OCI-M1 (cell line): Measurements from ENCODE around the gene RUFY1.

Experiments
- DNase-seq: peaks from one replicate; lab custom pipeline; 2025; lab: John Stamatoyannopoulos, UW

RUFY1 gene

DNA sequence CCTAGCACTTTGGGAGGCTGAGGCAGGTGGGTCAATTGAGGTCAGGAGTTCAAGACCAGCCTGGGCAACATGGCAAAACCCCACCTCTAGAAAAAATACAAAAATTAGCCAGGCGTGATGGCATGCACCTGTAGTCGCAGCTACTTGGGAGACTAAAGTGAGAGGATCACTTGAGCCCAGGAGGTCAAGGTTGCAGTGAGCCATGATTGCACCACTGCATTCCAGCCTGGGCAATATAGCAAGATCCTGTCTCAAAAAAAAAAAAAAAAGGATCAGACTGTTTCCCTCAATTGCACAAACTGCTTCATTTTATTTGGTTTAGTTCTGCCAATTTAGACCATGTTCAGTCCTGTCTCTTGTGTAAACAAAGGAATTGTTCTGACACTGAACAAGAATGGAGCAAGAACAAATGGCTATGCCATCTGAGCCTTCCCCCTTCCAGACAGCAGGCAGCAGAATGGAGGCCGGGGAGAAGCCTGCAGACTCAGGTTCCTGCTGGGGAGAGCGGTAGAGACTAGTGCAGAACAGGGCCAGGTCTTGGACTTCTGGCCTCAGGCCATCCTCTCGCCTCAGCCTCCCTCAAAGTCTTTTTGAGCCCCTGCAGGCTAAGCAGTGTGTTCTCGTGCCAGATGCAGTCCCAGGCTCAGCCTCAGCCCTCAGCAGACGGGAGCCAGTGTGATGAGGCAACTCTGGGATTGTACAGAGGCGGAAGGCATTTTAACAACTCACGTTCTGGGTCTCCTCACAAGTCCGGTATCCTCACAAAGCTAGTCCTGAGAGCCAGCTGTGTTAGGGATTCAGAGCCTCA, 54.9 kb downstream of the RUFY1 start:
- no peak for DNase-seq

DNA sequence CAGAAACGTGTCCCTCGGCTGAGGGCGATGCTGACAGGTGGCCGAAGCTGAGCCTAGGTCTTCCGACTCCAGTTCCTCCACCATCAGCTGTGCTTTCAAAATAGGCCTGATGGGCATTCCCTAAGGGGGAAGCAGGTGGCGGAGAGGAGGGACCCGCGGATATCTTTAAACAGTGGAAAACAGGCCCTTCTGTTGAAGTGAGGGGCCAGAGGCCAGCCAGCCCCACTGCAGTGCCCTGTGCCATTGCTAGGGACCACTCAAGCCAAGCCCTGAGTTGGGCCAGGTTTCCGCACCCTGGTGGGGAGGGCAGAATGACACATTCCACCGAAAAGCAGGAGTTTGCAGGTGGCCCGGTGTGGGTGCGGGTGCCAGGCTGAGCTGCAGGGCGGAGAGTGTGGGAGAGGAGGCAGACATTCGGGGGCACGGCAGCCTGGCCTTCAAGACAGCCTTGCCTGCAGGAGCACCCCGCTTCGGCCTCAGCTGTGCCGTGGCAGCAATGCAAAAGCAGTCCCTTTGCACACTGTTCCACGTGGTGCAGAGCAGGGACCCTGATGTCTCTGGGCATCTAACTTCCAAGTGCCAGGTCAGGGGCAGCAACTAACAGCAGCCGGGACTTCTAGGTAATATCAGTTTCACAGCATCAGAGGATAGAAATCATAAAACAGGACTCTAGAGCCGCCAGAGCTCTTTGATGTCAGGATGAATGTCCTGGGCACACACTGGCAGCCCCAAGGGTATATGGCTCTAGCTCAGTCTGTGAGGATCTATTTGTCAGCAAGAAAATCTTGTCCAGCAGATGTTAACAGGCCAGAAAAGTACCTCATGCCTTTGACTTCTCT, 55.9 kb downstream of the RUFY1 start:
- DNase-seq = no peak

DNA sequence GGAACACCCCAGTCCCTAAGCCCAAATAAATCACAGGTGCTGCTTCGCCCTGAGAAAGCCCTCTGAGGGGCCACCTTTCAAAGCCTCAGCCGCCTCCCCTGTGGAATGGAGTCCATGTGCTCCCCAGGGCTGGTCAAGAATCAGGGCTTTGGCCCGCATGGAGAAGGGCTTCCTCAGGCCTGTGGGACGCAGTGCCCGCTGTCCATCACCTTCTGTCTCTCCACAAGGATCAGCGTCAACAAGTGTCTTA, 56.5 kb downstream of the RUFY1 start:
- DNase-seq = no peak

DNA sequence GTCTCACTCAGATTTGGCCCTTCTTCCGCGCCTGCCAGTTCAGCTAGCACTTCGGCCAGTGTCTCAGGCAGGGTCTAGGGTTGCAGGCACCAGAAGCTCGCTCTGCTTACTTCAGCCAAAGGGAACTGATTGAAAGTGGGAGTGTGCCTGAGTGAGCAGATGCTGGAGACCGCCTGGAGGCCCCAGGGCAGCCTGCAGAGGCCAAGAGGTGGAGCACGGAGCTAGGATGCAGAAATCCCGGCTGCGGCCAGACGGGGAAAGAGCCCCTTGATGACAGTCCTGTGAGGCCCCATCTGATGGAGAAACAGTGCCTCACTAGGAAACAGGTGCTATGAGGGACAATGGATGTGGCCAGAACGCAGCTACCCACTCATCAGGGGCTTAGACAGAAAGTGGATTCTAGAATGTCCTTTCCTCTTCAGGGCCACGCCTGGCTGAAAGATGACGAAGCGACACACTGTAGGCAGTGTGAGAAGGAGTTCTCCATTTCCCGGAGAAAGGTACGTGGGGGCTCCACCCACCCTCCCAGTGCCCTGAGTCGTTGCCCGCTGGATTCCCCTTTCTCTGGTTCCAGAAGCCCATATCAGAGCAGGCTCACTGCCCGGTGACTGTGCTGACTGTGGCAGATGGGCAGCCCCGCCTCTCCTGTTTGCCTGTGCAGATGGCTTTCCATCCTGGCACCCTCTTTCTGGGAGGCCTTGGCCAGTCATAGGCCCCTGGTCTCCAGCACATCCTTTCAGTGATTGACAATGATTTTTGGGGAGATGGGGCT, 57.0 kb downstream of the RUFY1 start:
- DNase-seq = no peak

DNA sequence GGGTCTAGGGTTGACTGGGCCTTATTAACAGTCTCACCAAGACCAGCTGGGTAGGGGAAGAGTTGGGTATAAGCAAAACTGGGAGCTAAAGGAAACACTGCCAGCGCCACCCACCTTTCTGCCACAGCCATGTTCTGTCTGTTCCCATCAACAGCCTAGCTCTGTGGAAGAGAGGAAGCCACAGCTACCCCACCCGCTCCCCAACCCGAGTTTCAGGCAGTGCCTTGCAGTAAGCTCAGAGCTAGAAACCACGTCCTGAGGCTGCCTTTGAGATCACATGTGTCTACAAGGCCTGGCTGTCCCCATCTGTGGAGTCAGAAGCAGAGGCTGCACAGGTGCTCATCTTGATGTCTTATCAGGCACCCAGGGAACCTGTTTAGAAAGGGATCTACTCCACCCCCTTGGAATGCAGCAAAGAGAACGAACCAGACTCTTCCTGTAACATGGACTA, 57.8 kb downstream of the RUFY1 start:
- peak; percentile 20 for DNase-seq

DNA sequence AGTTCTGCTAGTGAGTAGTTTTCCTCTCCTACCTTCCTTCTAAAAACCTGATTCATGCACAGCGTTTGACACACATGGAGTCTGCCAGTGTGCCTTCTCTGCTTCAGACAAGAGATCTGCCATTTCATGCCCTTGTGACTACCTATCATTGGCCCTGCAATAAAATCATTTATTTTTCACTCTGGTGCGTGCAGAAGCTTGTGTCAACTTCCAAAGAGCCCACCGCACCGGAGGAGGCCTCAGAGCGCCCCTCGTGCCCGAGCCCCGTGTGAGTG, 59.4 kb downstream of the RUFY1 start:
- no peak for DNase-seq

DNA sequence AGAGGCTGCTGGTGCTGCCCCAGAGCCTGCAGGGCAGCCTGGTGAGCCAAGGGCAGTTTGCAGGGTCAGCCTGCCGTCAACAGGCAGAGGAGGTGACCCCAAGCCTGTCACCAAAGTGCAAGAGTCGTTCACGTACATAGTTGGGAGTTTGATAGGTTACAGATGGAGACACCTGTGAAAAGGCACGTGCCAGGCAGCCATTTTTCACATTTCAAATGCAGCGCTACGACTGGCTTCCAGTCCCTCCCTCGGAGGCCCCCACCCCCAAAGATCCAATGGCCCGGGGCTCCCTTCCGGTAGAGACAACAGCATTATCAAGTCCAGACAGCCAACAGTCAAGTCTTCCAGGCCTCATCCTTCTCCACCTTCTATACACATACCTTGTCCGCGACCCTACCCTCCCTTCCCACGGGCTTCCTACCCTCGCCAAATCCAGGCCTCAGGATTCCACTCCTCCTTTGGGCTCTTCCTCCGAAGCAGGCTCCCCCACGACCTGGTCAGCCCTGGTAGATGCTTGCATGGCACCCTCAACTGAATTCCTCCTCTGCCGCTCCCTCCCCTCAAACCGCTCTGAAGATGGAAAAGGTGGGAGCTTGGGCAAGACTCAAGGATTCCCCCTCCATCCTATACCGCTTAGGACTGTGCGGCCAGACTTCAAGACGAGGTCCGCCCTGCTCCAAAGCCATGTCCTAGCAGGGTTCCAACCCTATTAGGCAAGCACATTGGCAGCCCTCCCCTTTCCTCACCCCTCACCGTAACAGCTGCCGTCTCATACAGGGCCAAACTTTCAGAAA, 60.0 kb downstream of the RUFY1 start:
- no peak for DNase-seq

DNA sequence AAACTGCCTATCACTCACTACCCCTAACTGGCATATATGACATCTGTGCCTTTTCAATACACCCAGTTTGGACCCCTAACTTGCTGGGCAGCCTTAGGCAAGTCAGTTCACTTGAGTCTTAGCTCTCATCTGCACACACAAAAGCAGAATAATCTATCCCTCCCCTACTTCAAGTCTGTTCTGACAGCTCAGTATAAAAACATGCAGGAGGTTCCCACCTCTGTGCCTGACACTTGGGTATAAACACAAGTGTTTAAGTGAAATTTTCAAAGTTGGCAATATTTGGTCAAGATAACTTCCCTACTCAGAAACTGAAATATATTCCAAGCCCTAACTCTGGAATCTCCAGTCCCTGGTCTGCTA, 60.5 kb downstream of the RUFY1 start:
- DNase-seq = no peak

DNA sequence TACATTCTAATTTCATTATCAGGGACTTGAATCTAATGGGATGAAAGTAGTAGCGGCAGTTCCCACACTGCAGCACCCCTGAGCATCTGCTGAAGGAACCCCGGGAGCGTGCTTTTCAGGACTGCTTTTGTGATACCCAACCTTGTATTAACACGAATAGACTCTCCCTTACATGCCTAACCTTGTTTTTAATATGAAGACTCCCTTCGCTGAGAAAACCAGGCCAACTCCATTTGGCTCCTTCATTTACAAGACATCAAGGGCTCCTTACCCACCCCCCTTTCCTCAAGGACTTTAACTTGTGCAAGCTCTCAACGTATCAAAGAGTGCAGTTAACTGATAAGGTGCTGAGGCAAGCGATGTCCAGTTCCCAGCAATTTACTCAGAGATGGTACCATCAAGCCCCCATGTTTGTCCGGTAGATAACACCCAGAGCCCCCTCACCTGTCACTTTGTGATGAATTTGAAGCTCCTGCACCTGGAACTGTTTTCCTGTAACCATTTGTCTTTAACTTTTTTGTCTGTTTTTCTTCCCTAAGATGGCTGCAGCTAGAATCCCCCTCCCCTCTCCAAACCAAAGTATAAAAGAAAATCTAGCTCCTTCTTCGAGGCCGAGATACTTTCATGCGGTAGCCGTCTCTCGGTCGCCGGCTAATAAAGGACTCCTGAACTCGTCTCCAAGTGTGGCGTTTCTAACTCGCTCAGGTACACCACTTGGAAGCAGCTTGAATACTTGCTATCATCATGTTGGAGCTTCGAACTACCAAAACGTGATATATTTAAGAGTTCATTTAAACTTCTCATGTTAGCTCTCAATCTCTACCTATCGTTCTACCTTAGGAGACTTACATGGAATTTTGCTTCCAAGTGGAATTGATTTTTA, 62.5 kb downstream of the RUFY1 start:
- DNase-seq = peak; percentile 63

DNA sequence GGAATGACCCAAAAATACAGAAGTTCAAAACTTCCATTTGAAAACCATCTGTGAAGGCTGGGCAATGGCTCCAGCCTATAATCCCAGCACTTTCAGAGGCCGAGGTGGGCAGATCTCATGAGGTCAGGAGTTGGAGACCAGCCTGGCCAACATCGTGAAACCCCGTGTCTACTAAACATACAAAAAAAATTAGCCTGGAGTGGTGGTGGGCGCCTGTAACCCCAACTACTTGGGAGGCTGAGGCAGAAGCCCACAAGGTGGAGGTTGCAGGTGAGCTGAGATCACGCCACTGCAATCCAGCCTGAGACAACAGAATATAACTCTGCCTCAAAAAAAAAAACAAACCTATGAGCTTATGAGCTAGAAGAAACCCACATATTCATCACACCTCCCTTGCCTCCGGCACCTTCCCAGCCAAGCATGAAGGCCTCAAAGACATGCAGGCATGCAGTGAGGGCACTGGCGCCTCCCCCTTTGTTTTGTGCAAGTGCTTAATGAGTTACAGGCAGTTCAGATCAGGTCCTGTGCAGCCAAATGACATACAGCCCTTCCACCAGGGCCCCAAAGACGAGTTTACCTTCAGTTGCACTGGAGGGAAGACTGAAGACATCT, 63.2 kb downstream of the RUFY1 start:
- DNase-seq = peak; percentile 19

DNA sequence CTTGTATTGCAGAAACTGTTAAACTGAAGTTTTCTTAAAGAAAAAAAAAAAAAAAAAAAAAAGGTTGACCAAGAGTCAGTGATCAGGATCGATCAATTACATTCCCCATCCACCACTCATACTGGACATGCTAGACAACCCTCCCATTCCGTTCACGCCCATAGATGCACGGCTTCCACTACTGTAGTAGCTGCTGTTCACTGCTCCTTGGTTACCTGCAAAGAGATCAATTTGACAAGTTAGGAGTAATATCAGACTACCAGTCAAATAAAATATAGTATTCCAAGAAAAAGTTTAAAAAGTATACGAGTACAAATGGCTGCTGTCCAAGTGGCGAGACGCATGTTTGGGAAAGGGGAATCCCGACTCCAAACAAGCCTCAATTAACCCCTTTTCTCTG, 64.4 kb downstream of the RUFY1 start:
- DNase-seq = no peak

DNA sequence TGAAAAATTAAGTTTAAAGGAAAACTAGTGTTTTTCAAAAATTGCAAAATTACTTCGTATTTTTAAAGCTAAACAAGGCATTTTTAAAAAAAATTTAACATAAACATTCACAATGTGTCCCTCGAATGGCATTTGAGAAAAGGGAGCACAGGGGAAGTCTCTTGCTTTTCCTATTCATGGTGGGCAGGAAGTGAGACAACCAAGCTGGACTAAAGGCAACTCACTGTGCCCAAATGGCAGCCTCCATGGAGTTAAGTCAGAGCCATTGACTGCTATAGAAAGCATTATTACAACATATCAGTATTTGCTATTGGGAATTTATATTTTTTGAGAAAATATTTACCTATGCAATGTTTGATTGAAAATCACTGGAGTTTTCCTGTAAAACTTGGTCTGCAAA, 64.8 kb downstream of the RUFY1 start:
- no peak for DNase-seq

DNA sequence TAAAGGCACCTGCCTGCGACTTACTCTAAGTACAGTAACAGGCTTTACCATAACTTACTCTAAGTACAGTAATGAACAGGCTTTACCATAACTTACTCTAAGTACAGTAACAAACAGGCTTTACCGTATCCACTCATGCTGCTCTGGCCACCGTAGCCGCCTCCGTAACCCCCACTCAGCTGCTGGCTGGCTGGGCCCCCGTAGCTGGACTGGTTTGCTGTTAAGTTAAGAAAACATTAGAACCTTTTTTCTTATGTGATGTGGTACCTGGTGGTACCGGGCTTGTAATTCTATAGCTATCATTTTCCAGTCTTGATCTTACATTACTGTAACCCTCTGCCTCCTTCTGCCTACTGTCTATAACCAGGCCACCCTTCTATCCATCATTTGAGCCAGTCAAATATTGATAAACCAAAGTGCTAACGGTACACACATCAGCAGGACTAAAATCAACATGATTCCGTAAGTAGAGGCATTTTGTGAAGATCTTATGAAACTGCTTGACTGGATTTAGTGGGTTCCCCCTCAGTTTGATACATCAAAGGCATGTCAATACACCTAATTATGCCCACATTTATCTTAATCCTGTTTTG, 65.7 kb downstream of the RUFY1 start:
- no peak for DNase-seq

DNA sequence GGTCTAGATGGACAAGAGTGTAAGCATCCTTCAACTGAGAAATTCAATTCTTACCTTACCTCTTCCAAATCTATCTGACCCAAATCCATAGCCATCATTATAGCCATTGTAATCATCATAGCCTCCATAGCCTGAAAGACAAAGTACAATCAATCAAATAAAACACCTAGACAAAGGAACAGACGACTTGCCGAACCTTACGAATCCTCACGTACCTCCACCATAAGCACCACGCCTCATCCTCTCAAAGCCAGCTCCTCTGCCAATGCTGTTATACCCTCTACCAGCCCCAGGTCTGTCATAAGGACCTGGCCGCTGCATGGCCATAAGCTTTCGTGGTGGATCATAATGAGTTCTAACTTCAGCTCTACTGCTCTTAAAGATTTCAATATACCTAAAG, 67.6 kb downstream of the RUFY1 start:
- DNase-seq = no peak

DNA sequence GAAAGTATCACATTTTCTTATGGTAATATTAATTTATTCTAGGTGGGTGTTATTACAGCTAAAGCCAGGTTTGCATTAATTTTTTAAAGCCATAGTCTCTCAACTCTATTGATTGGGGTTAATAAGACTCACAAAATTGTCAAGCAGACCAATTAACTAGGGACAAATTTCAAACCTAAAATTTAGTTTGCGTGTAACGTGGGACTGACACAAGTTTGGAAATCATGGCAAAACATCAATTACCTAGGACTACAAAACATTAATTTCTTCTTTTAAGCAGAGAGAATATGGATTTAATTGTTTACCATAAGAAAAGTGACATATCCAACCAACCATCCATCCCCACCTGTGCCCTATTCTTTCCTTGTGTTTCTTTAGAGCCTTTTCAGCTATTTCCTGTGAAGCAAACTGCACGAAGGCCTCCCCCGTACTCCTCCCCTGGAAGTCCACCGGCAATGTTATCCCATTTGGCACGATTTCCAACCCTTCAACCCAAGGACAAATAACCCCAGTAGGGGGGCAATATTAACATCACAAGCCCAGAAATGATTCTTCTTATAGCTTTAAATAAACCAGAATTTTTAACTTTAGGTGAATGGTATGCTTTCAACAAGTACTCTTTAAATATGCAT, 68.7 kb downstream of the RUFY1 start:
- DNase-seq = no peak

DNA sequence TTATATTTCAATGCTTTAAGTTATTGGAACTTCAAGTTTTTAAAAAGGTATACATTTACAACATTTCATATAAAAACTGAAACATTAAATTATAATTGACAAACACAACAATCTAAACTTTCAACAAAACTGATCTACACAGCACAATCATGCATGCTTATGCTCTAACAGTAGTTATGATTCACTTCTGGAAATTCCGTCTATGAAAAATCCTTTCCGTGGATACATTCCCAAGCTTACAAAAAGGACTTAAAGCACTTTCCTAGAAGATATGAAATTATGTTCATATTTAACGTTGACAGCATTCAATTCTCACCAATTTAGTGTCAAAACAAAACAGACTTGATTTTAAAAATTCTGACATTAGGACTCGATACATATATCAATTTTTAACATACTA, 69.4 kb downstream of the RUFY1 start:
- no peak for DNase-seq

DNA sequence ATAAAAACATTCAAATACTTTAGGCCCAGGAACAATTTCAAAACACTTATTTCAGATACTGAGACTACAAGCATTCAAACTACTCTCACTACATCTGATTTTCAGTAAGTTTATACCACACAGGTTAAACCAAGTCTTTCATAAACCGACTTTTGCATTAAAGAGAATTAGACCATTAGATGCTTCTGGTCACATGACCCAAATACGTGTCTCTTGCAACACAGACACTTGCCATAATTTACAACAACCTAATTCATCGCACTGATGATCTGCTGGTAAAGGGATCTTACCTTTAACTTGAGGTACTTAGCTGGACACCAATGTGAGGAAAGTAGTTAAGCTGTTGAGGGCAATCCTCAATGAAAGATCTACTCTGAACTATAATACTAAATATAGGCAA, 69.9 kb downstream of the RUFY1 start:
- DNase-seq = peak; percentile 18

DNA sequence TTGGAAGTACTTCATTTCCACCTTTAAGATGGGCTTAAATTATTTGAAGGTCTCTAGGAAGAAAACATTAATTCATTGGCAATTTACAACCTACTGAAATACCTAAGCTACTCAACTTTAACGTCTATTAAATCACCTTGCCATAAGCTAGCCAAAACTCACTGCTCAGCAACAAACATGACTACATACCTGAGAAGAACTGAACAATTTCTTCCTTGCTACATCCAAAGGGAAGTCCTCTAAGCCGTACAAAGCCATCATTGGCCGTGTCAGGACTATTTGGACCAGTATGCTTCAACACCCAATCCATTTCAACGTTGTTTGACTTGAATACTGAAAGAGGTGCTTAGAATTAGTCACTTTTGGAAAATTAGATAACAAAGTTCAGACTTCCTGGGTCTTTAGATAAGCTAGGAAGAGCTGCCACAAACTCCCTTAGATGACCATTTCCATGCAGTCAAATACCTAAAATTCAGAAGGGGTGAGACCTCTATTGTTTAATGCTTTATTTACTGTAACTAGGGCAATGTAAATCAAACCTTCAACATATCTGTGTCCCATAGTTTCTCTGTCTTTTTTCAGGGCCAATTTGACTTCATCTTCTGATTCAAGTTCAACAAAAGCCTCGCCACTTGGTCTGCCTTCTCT, 70.5 kb downstream of the RUFY1 start:
- peak; percentile 53 for DNase-seq

DNA sequence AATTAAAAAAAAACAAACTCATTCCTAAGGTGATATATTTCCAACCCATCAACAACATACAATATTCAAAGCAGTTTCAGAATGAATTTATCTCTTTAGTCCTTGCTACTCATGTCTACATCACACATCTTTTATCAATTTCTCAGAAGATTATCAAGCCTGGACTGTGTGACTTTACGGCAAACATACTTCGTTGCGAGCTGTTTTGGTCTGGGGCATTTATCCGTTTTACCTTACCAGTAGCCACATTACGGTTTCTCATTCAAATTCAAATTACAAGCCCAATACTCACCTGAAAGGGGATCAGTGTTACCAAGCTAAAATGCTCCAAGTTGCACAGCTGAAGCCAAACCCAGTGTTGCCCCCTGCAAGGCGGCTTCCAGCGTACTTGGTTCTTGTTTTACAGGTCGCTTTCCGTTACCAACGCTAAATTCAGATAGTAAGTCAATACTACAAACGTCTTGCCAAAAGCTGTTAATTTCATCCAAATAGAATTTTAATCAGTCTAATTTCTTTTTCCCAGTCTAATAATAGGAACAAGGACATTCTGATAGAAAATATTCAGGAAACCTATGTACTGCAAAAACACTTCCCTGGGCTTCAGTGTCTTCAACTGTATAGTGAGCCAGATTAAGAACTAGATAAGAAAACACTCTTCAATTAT, 71.3 kb downstream of the RUFY1 start:
- no peak for DNase-seq
